IMR-90 (cell line): ENCODE data around the gene TBX1. TPM values are rescaled to one million over a fixed set of nuclear protein-coding genes. Genes with fewer than 3 reads are reported as not detected.

Source experiments
- ATAC-seq: fragments of 200-7000 bp; cut with Tn5 transposase; 2 replicates; pipeline ENCODE4 v1.9.1; 2020; ENCODE audit warnings: low read depth, mild to moderate bottlenecking, moderate library complexity
- BruUV-seq: library from RNA; stranded (reverse); fragments of 400-500 nt; replicated peaks from 2 replicates; lab custom pipeline; 2021; lab: Mats Ljungman, UMichigan
- CTCF ChIA-PET: fragments of 300-600 bp; formaldehyde crosslinking; extraction: SDS; loops from one replicate; lab custom pipeline; 2021; ENCODE audit warnings: antibody characterized with exemption; lab: Yijun Ruan, JAX
- POLR2A ChIA-PET: fragments of 300-600 bp; sonication (Branson Sonifier 250); formaldehyde crosslinking; loops from one replicate; lab custom pipeline; 2022; ENCODE audit warnings: antibody characterized with exemption; ENCODE audit not compliant: unreplicated experiment; lab: Charles Lee
- DNase-seq: peaks from one replicate; pipeline ENCODE4 v3.0.0; 2013
- H2AFZ ChIP-seq: replicated peaks from 2 replicates; pipeline ENCODE3; 2013; ENCODE audit warnings: low read length, mild to moderate bottlenecking; ENCODE audit not compliant: poor library complexity
- H2AK5ac ChIP-seq: 2 replicates; pipeline ENCODE4 v1.6.1; 2013; ENCODE audit warnings: low read depth, low read length, inconsistent platforms
- H2AK9ac ChIP-seq: replicated peaks from 2 replicates; pipeline ENCODE3; 2013; ENCODE audit warnings: mild to moderate bottlenecking, low read depth, low read length, moderate library complexity; ENCODE audit not compliant: poor library complexity
- H2BK120ac ChIP-seq: 2 replicates; pipeline ENCODE4 v1.6.1; 2013; ENCODE audit warnings: low read depth, low read length, inconsistent platforms
- H2BK15ac ChIP-seq: 3 replicates; pipeline ENCODE4 v1.6.1; 2013; ENCODE audit warnings: low read depth, low read length, inconsistent platforms
- H2BK20ac ChIP-seq: 2 replicates; pipeline ENCODE4 v1.6.1; 2013; ENCODE audit warnings: low read depth, mild to moderate bottlenecking, inconsistent platforms, low read length, moderate library complexity
- H2BK5ac ChIP-seq: 2 replicates; pipeline ENCODE4 v1.6.1; 2013; ENCODE audit warnings: mild to moderate bottlenecking, low read depth, low read length, inconsistent platforms; ENCODE audit not compliant: poor library complexity, severe bottlenecking
- H3K14ac ChIP-seq: replicated peaks from 2 replicates; pipeline ENCODE4 v1.6.1; 2013; ENCODE audit warnings: low read depth, low read length, inconsistent platforms
- H3K18ac ChIP-seq: 2 replicates; pipeline ENCODE4 v1.6.1; 2013; ENCODE audit warnings: low read depth, low read length, control low read depth
- H3K23ac ChIP-seq: 2 replicates; pipeline ENCODE4 v1.6.1; 2013; ENCODE audit warnings: low read depth, low read length, inconsistent platforms
- H3K27ac ChIP-seq: 2 replicates; pipeline ENCODE4 v1.5.1; 2013; ENCODE audit warnings: mild to moderate bottlenecking, control low read depth, low read length; ENCODE audit not compliant: insufficient read depth
- H3K27me3 ChIP-seq: 2 replicates; pipeline ENCODE4 v1.6.1; 2013; ENCODE audit warnings: low read length; ENCODE audit not compliant: control insufficient read depth, insufficient read depth
- H3K36me3 ChIP-seq: 2 replicates; pipeline ENCODE4 v1.6.1; 2013; ENCODE audit warnings: low read length, mixed read lengths; ENCODE audit not compliant: control insufficient read depth, insufficient read depth
- H3K4ac ChIP-seq: 2 replicates; pipeline ENCODE4 v1.6.1; 2013; ENCODE audit warnings: low read depth, low read length, inconsistent platforms
- H3K4me1 ChIP-seq: 2 replicates; pipeline ENCODE4 v1.6.1; 2013; ENCODE audit warnings: low read length, mixed read lengths; ENCODE audit not compliant: control insufficient read depth, insufficient read depth
- H3K4me2 ChIP-seq: 2 replicates; pipeline ENCODE4 v1.6.1; 2013; ENCODE audit warnings: low read depth, mild to moderate bottlenecking, control low read depth, low read length, moderate library complexity
- H3K4me3 ChIP-seq: 2 replicates; pipeline ENCODE4 v1.5.1; 2013; ENCODE audit warnings: low read depth, mild to moderate bottlenecking, control low read depth, low read length, moderate library complexity; ENCODE audit not compliant: insufficient read depth
- H3K56ac ChIP-seq: 2 replicates; pipeline ENCODE4 v1.6.1; 2013; ENCODE audit warnings: low read length, inconsistent platforms; ENCODE audit not compliant: insufficient read depth; ENCODE audit errors: extremely low read depth
- H3K79me1 ChIP-seq, 2 experiments: 2 replicates each; pipeline ENCODE4 v1.6.1; 2013; ENCODE audit warnings: low read length in 2 of 2, inconsistent platforms in 1 of 2, low read depth in 1 of 2
- H3K9ac ChIP-seq: 2 replicates; pipeline ENCODE4 v1.6.1; 2013; ENCODE audit warnings: low read depth, low read length, control low read depth
- H3K9me1 ChIP-seq: 2 replicates; pipeline ENCODE4 v1.6.1; 2013; ENCODE audit warnings: low read length, inconsistent platforms; ENCODE audit not compliant: insufficient read depth
- H3K9me3 ChIP-seq: 2 replicates; pipeline ENCODE4 v1.6.1; 2013; ENCODE audit warnings: low read length; ENCODE audit not compliant: control insufficient read depth, insufficient read depth
- H4K20me1 ChIP-seq: 2 replicates; pipeline ENCODE4 v1.6.1; 2013; ENCODE audit warnings: low read length, inconsistent platforms; ENCODE audit not compliant: insufficient read depth
- H4K5ac ChIP-seq: 2 replicates; pipeline ENCODE4 v1.6.1; 2013; ENCODE audit warnings: mild to moderate bottlenecking, low read depth, low read length, control low read depth
- H4K8ac ChIP-seq, 2 experiments: 2 replicates each; pipeline ENCODE4 v1.6.1; 2013; ENCODE audit warnings: low read depth in 2 of 2, low read length in 2 of 2, control low read depth in 1 of 2, inconsistent platforms in 1 of 2
- H4K91ac ChIP-seq: 2 replicates; pipeline ENCODE4 v1.6.1; 2013; ENCODE audit warnings: low read depth, low read length, inconsistent platforms; ENCODE audit not compliant: insufficient read depth
- CEBPB ChIP-seq: IDR thresholded peaks from 2 replicates; pipeline ENCODE4 v1.6.1; 2012; ENCODE audit warnings: low read depth, low read length, improper control_type of control experiment
- CHD1 ChIP-seq: IDR thresholded peaks from 2 replicates; pipeline ENCODE4 v1.6.1; 2012; ENCODE audit warnings: low read depth, low read length, improper control_type of control experiment
- CTCF ChIP-seq: conservative IDR thresholded peaks from 2 replicates; pipeline ENCODE4 v1.5.1; 2012; ENCODE audit warnings: mild to moderate bottlenecking, low read depth, low read length, improper control_type of control experiment
- FOS ChIP-seq: fragments of 150-350 bp; IDR thresholded peaks from 2 replicates; pipeline ENCODE4 v1.6.1; 2016; ENCODE audit warnings: low read depth, low read length
- MAFK ChIP-seq: IDR thresholded peaks from 2 replicates; pipeline ENCODE4 v1.6.1; 2012; ENCODE audit warnings: low read depth, low read length, improper control_type of control experiment
- MAZ ChIP-seq: IDR thresholded peaks from 2 replicates; pipeline ENCODE4 v1.6.1; 2012; ENCODE audit warnings: low read depth, mild to moderate bottlenecking, low read length, improper control_type of control experiment, moderate library complexity, borderline replicate concordance
- MXI1 ChIP-seq: IDR thresholded peaks from 2 replicates; pipeline ENCODE4 v1.6.1; 2012; ENCODE audit warnings: low read depth, mild to moderate bottlenecking, low read length, moderate library complexity, borderline replicate concordance
- NFE2L2 ChIP-seq: fragments of 150-350 bp; IDR thresholded peaks from 2 replicates; pipeline ENCODE4 v1.6.1; 2016; ENCODE audit warnings: low read depth, mild to moderate bottlenecking, low read length
- RAD21 ChIP-seq: IDR thresholded peaks from 2 replicates; pipeline ENCODE4 v1.6.1; 2012; ENCODE audit warnings: low read length, improper control_type of control experiment
- RCOR1 ChIP-seq: IDR thresholded peaks from 2 replicates; pipeline ENCODE4 v1.6.1; 2012; ENCODE audit warnings: mild to moderate bottlenecking, low read length, improper control_type of control experiment; ENCODE audit not compliant: insufficient replicate concordance
- RFX5 ChIP-seq: IDR thresholded peaks from 2 replicates; pipeline ENCODE4 v1.8.0; 2012; ENCODE audit warnings: low read depth, mild to moderate bottlenecking, low read length, moderate library complexity
- SMC3 ChIP-seq: fragments of 150-350 bp; IDR thresholded peaks from 2 replicates; pipeline ENCODE4 v1.6.1; 2016; ENCODE audit warnings: low read depth, mild to moderate bottlenecking, antibody characterized with exemption, low read length, moderate library complexity
- USF2 ChIP-seq: fragments of 150-350 bp; IDR thresholded peaks from 2 replicates; pipeline ENCODE4 v1.6.1; 2017; ENCODE audit warnings: mild to moderate bottlenecking, antibody characterized with exemption, low read length, low read depth
- WGBS, 2 experiments: methylation state at CpG; one replicate each; pipeline versions ENCODE4 v1.1.5 to v1.1.7; 2013; ENCODE audit warnings: missing lambda C conversion rate in 2 of 2; ENCODE audit not compliant: insufficient read length in 1 of 2; ENCODE audit errors: extremely low coverage in 2 of 2; 5-methylcytosine and 5-hydroxymethylcytosine counted together
- dilution Hi-C: fragments of 300-500 bp; cut with HindIII; formaldehyde crosslinking; loops from one replicate; pipeline ENCODE4 v1.14.3; 2018; ENCODE audit warnings: low sequenced_read_pairs; ENCODE audit not compliant: unreplicated experiment
- in situ Hi-C: fragments of 300-500 bp; cut with MboI; formaldehyde crosslinking; loops from 3 replicates; pipeline ENCODE4 v1.14.3; 2019; ENCODE audit warnings: low sequenced_read_pairs, inconsistent platforms, mixed read lengths
- intact Hi-C: fragments of 100-400 bp; cut with micrococcal nuclease; formaldehyde crosslinking; loops from 2 replicates; pipeline ENCODE4 v1.10.0; 2022
- polyA plus RNA-seq, 3 experiments: library from polyadenylated mRNA; depleted of rRNA; stranded (reverse); fragments of >200 nt; gene quantifications; 2 replicates each; pipeline ENCODE4 v1.2.3, GENCODE V29; 2012; ENCODE audit warnings: low replicate concordance in 1 of 3
- total RNA-seq: library from RNA; depleted of rRNA; stranded (reverse); fragments of >200 nt; gene quantifications from 2 replicates; pipeline ENCODE4 v1.2.3, GENCODE V29; 2012

The TBX1 gene
- total and polyA plus RNA-seq, 2 of the 4 experiments (the other 2 are of a cell fraction) = 0.03 TPM; not detected in 1

- Histone ChIP-seq H2AFZ (no peak overlapping the region), H3K4me3 (no peak overlapping the region), H3K9ac (no peak overlapping the region), H3K4me1 (peaks cover 9% of the 10 kb centered on the region), H4K91ac (no peak overlapping the region), H3K14ac (no peak overlapping the region), H3K4ac (no peak overlapping the region), H2BK15ac (no peak overlapping the region), H3K9me1 (no peaks in the 10 kb centered on the region), H3K4me2 (no peak overlapping the region), H4K5ac (no peak overlapping the region), H2BK5ac (no peak overlapping the region), H2BK20ac (no peak overlapping the region), H3K9me3 (no peaks in the 10 kb centered on the region), H3K79me1 (no peaks in the 10 kb centered on the region), H3K27ac (no peak overlapping the region), H2AK5ac (no peak overlapping the region; the same call in 1 of the 2 replicates), H3K18ac (no peak overlapping the region), H4K20me1 (no peaks in the 10 kb centered on the region), H3K56ac (no peak overlapping the region), H4K8ac (no peak overlapping the region), H3K27me3 (no peaks in the 10 kb centered on the region), H2BK120ac (no peak overlapping the region), H3K23ac (no peak overlapping the region), H3K36me3 (no peaks in the 10 kb centered on the region), H2AK9ac (no peak overlapping the region)
- intact Hi-C loops = no loop called here
- TF ChIP-seq MAFK = no peak
- no peak for TF ChIP-seq FOS
- TF ChIP-seq RAD21 = no peak
- TF ChIP-seq RCOR1 = no peak
- TF ChIP-seq CEBPB = no peak
- TF ChIP-seq USF2 = no peak
- TF ChIP-seq RFX5 = no peak
- no peak for TF ChIP-seq NFE2L2
- TF ChIP-seq MAZ = no peak
- no peak for TF ChIP-seq SMC3
- no peak for TF ChIP-seq CTCF
- no peak for TF ChIP-seq CHD1
- TF ChIP-seq MXI1 = no peak
- DNase-seq (no peak), ATAC-seq (no peak)
- in situ Hi-C loops = no loop called here
- no TSS peak for BruUV-seq
- dilution Hi-C loops = no loop called here
- ChIA-PET CTCF (no interaction called here), POLR2A (no interaction called here)
- 100% methylated on average over 5 of the region's 8 CpGs; no CpG with 5 or more reads in 1 of the 2 experiments for WGBS, 2 experiments
Measured at GRCh38 chr22:19805821-19806212, 45.2 kb downstream of the TBX1 start.
